ENCODE results near the gene CTNNA1. TPM values are rescaled to one million over a fixed set of nuclear protein-coding genes. Genes with fewer than 3 reads are reported as not detected.
A peak's percentile ranks its signal among the peaks of the same experiment; 100 is the strongest.

Gene CTNNA1
- total RNA-seq, 2 donors from 2014 or later = 400 to 483 TPM

DNA sequence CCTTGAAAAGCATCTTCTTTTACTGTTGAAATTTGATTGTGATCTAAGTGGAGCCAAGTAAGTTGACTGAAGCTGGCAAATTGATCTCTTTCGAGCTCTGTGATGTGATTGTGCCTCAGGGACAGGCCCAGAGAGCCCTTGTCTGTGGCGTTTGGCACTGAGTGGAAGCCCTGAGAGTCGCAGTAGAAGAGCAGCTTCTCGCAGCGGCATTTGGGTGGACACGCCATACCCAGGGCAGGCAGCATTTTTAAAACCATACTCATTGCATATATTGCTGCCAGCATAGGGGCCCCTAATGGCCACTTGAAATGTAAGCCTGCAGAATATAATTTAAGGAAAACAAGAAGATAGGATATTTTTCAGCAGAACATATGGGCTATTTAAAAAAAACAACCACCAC lies 121.0 kb downstream of the CTNNA1 start:
- Histone ChIP-seq H3K9ac (ENCODE audit: low read depth in 2 of 2, low read length in 2 of 2) (no peak overlapping the region), H3K27ac (no peak overlapping the region), H3K4me3 (no peak overlapping the region), H3K36me3 (no peaks in the 10 kb centered on the region), H3K9me3 (no peaks in the 10 kb centered on the region), H3K27me3 (no peaks in the 10 kb centered on the region), H3K4me1 (no peaks in the 10 kb centered on the region)
- intact Hi-C loops (cut with DNase I) = no loop called here
- DNase-seq = no peak
- TF ChIP-seq CTCF (IDR thresholded peaks at IDR 0.05) = no peak

DNA sequence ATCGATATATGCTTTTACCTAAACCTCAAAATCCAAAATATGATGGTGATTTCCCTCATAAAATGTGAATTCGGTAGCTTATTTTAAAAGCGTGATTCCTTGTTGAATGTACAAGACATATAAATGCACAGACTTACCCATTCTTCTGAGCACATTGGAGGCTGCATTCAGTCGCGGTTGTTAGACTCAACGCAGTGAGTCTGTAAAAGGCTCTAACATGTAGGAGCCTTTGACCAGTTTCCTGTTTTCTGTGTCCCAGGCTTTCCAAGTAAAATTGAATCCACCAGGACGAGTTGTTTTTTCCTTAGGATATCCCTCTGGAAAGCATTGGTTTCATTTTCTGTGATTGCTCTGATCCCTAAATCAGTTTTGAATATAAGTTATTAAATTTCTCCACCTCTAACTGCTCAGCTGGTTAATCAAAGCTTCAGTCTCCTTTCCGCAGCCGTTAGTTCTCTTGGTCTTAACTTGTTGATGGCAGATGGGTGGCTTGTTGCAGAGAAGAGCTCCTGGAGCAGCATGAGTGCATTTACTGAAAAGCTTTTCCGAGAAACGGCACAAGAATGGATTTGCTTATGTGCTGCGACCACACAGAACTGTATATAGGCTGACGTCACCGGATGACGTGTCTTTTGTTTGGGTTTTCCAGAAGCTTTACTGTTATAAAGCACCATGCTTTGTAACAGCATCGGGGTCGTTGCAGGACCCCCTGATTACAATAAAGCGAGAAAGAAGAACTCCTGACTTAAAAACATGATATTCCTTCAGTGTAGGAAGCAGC lies 121.7 kb downstream of the CTNNA1 start, which contains the start of gene LRRTM2:
Gene LRRTM2 (minus strand): TSS at position 565 of the 781 bp plus-strand sequence. CDS start 424 bp downstream, at position 141.
- H3K9me3 ChIP-seq = no peaks in the 10 kb centered on the region
- intact Hi-C loops (cut with DNase I) = no loop called here
- H3K27me3 ChIP-seq = no peaks in the 10 kb centered on the region
- peak within 1 kb of the TSS; percentile 22 for H3K27ac ChIP-seq
- no peaks in the 10 kb centered on the region for H3K4me1 ChIP-seq
- no peaks in the 10 kb centered on the region for H3K36me3 ChIP-seq
- DNase-seq = no peak
- no peak within 1 kb of the TSS for H3K9ac ChIP-seq (ENCODE audit: low read depth in 2 of 2, low read length in 2 of 2)
- peak within 1 kb of the TSS; percentile 9 for H3K4me3 ChIP-seq
- no peak for TF ChIP-seq CTCF (IDR thresholded peaks at IDR 0.05)

DNA sequence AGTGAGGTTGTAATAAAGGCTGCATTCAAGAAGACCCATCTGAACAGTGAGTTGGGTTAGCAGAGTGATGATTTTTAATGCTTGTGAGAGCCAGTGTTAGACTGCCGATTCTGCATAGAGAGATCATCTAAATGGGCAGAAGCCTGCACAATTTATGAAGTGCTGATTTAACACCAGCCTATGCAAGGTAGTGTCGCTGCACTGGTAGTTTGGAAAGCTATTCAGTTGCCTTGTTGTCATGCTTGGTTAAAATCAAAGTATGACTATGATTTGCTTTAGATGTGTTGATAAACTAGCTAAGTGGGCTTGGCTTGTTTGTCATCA lies 122.3 kb downstream of the CTNNA1 start:
- Histone ChIP-seq H3K4me3 (no peak overlapping the region), H3K36me3 (no peaks in the 10 kb centered on the region), H3K9me3 (no peaks in the 10 kb centered on the region), H3K4me1 (no peaks in the 10 kb centered on the region), H3K27me3 (no peaks in the 10 kb centered on the region), H3K27ac (peak overlapping the region; percentile 22), H3K9ac (ENCODE audit: low read depth in 2 of 2, low read length in 2 of 2) (no peak overlapping the region)
- DNase-seq = no peak
- intact Hi-C loops (cut with DNase I) = no loop called here
- TF ChIP-seq CTCF (IDR thresholded peaks at IDR 0.05) = no peak

DNA sequence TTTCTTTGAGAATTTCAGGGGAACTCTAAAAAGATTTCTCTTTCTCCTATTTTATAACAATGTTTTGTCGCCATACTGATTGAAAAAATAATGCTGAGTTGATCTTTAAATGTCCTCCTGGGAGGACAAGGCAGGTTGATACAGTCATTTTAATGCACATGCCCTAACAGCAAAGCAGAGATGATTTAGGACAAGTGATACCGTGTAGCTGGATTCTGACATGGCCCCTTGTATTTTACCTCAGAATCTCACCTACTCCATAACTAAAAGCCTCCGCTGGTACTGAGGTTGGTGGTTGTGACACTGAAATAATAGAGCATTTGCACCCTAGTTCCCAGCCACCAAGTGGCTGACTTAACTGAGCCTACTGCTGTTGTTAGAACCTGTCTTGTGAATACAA lies 122.7 kb downstream of the CTNNA1 start:
- Histone ChIP-seq H3K36me3 (no peaks in the 10 kb centered on the region), H3K4me1 (no peaks in the 10 kb centered on the region), H3K9me3 (no peaks in the 10 kb centered on the region), H3K9ac (ENCODE audit: low read depth in 2 of 2, low read length in 2 of 2) (no peak overlapping the region), H3K27ac (no peak overlapping the region), H3K27me3 (no peaks in the 10 kb centered on the region), H3K4me3 (no peak overlapping the region)
- no peak for DNase-seq
- intact Hi-C loops (cut with DNase I) = no loop called here
- no peak for TF ChIP-seq CTCF (IDR thresholded peaks at IDR 0.05)

- intact Hi-C loops (cut with DNase I) = no loop called here
- Histone ChIP-seq H3K9ac (ENCODE audit: low read depth in 2 of 2, low read length in 2 of 2) (no peak overlapping the region), H3K27ac (no peak overlapping the region), H3K4me1 (no peaks in the 10 kb centered on the region), H3K27me3 (no peaks in the 10 kb centered on the region), H3K9me3 (no peaks in the 10 kb centered on the region), H3K36me3 (no peaks in the 10 kb centered on the region), H3K4me3 (no peak overlapping the region)
- TF ChIP-seq CTCF (IDR thresholded peaks at IDR 0.05) = no peak
- no peak for DNase-seq
Observed at GRCh38 chr5:138876811-138877210, 123.6 kb downstream of the CTNNA1 start.
